Right ventricle myocardium inferior (tissue), 1 donor: ENCODE measurements around the gene PTPRN2. TPM values are rescaled to one million over a fixed set of nuclear protein-coding genes. Genes with fewer than 3 reads are reported as not detected.
"Not testable (repeated sequence)": the region's sequence is repeated elsewhere in the genome, so short reads cannot be mapped to it uniquely, and the experiment has no call there.

ENCODE experiments used
- ATAC-seq: fragments of 200-7000 bp; cut with Tn5 transposase; one replicate; pipeline ENCODE4 v1.9.1; 2020; ENCODE audit warnings: mild to moderate bottlenecking, moderate library complexity
- DNase-seq: peaks from one replicate; pipeline ENCODE4 v3.0.0; 2021; ENCODE audit errors: missing footprints
- intact Hi-C: fragments of 100-400 bp; cut with DNase I; formaldehyde crosslinking; loops from one replicate; pipeline ENCODE4 v1.11.0; 2022
- total RNA-seq: library from RNA; stranded (reverse); fragmentation: NEBNext Ultra II Directional; extraction: Animal tissue kit (Norgen Biotek cat#: 25700); gene quantifications from one replicate; pipeline ENCODE4 v1.2.1, GENCODE V29; 2021
- donor health status: DM: no; HTN: yes; CAD: no; lungs with severe emphysema.

PTPRN2 gene
- total RNA-seq, 1 donor from 2014 or later, result 1.6 TPM

- ATAC-seq, DNase-seq, intact Hi-C loops: not testable (repeated sequence)
Measured at GRCh38 chr7:158341097-158341496, 246.5 kb downstream of the PTPRN2 start.

- DNase-seq, ATAC-seq, intact Hi-C loops: not testable (repeated sequence)
Measured at GRCh38 chr7:158336952-158337351, 250.7 kb downstream of the PTPRN2 start.

GRCh38 chr7:158332516-158332915 lies 255.1 kb downstream of the PTPRN2 start:
- ATAC-seq, DNase-seq, intact Hi-C loops: not testable (repeated sequence)

GRCh38 chr7:158331826-158332450 lies 255.7 kb downstream of the PTPRN2 start:
- DNase-seq, ATAC-seq, intact Hi-C loops: not testable (repeated sequence)

GRCh38 chr7:158329686-158330085 lies 257.9 kb downstream of the PTPRN2 start:
- intact Hi-C loops, result no loop called here
- DNase-seq, result no peak
- ATAC-seq, result no peak

GRCh38 chr7:158329014-158329610 lies 258.5 kb downstream of the PTPRN2 start:
- ATAC-seq (no peak), DNase-seq (no peak)
- intact Hi-C loops, result no loop called here

- intact Hi-C loops, result no loop called here
- no peak for ATAC-seq
- no peak for DNase-seq
Measured at GRCh38 chr7:158328376-158329013, 259.1 kb downstream of the PTPRN2 start.

- ATAC-seq (no peak), DNase-seq (no peak)
- intact Hi-C loops, result no loop called here
Measured at GRCh38 chr7:158327571-158328180, 259.9 kb downstream of the PTPRN2 start.

GRCh38 chr7:158327012-158327411 lies 260.6 kb downstream of the PTPRN2 start:
- intact Hi-C loops, result no loop called here
- ATAC-seq, result no peak

GRCh38 chr7:158325530-158326381 lies 261.9 kb downstream of the PTPRN2 start:
- intact Hi-C loops, result no loop called here
- DNase-seq (no peak), ATAC-seq (no peak)

More at GRCh38 chr7:158327012-158327411, 260.6 kb downstream of the PTPRN2 start:
- DNase-seq, result no peak

GRCh38 chr7:158324397-158325360 lies 262.9 kb downstream of the PTPRN2 start:
- intact Hi-C loops, result no loop called here
- ATAC-seq, result no peak

GRCh38 chr7:158323741-158324396 lies 263.8 kb downstream of the PTPRN2 start:
- ATAC-seq (no peak), DNase-seq (no peak)
- intact Hi-C loops, result no loop called here

More at GRCh38 chr7:158324397-158325360, 262.9 kb downstream of the PTPRN2 start:
- no peak for DNase-seq

- intact Hi-C loops, result no loop called here
- no peak for DNase-seq
- ATAC-seq, result no peak
Measured at GRCh38 chr7:158322616-158323530, 264.8 kb downstream of the PTPRN2 start.

- DNase-seq (no peak), ATAC-seq (no peak)
- intact Hi-C loops, result no loop called here
Measured at GRCh38 chr7:158321936-158322615, 265.5 kb downstream of the PTPRN2 start.

GRCh38 chr7:158321056-158321700 lies 266.4 kb downstream of the PTPRN2 start:
- ATAC-seq (no peak), DNase-seq (no peak)
- intact Hi-C loops, result no loop called here
